Measurements from ENCODE around the gene TIAM1.

DNA sequence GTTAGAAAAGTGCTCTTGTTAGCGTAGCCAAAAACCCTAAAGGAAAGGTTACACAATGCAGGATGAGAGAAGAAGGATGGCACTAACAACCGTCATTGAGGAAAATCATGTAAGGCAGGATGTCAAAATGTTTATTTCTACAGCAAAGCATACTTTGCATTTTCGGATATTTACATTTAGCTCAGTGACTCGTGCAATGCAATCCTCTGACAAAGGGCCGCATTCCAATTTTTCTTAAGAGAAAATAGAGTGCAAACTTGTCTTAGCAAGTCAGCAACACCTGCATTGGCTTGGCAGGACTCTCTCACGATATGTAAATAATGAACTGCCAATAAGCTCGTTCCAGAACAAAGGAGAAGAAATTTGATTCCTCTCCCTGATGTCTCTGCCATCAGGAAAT, 33.3 kb downstream of the TIAM1 start:
- TF ChIP-seq, protein P1, sequence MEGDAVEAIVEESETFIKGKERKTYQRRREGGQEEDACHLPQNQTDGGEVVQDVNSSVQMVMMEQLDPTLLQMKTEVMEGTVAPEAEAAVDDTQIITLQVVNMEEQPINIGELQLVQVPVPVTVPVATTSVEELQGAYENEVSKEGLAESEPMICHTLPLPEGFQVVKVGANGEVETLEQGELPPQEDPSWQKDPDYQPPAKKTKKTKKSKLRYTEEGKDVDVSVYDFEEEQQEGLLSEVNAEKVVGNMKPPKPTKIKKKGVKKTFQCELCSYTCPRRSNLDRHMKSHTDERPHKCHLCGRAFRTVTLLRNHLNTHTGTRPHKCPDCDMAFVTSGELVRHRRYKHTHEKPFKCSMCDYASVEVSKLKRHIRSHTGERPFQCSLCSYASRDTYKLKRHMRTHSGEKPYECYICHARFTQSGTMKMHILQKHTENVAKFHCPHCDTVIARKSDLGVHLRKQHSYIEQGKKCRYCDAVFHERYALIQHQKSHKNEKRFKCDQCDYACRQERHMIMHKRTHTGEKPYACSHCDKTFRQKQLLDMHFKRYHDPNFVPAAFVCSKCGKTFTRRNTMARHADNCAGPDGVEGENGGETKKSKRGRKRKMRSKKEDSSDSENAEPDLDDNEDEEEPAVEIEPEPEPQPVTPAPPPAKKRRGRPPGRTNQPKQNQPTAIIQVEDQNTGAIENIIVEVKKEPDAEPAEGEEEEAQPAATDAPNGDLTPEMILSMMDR (IDR thresholded peaks at IDR 0.05) = no peak
- TF ChIP-seq POLR2A (IDR thresholded peaks at IDR 0.05) = no peak

Data from lower leg skin (tissue), 3 donors.